ENCODE measurements around the gene NCDN. TPM values are rescaled to one million over a fixed set of nuclear protein-coding genes. Genes with fewer than 3 reads are reported as not detected.

NCDN gene
- total and polyA plus RNA-seq, 4 experiments from 2014 or later = 13.4 to 32.2 (median 24.1) TPM

DNA sequence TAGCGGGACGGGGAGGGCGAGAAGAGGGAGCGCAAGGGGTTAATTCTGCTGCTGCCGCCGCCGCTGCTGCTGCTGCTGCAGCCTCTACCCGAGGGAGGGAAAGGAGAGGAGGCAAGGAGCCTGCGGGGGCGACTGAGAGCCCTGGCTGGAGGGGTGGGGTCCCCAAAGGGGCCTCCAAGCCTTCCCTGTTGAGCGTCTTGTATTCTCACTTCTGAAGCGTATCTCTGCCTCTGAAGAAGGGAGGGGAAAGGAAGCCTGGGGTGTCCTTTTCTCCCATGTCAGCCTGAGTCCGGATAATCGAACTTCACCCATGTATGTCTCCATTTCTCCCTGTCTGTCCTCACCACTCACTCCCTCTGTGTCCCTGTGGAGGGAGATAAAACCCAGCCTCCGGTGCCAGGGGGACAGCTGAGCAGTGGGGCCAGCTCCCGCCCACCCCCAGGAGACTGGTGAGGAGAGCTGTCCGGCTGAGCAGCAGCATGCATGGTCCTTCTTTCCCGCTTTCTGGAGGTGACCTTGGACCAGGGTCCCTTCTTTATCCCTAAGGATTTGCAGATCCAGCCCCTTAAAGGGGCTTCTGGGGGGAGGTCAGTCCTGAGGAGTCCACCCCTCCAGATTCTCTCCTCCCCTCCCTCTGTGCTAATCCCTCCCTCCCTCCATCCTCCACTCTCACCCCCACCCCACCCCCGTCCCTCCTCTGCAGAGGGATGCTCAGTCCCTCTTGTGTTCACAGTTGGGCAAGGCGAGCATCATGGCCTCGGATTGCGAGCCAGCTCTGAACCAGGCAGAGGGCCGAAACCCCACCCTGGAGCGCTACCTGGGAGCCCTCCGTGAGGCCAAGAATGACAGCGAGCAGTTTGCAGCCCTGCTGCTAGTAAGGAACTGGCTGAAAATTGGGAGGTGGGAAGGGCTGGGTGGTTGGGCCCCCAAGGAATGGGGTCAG is 1.0 kb downstream of the NCDN start:
- Histone ChIP-seq H3K4me3 (ENCODE audit: low read length in 2 of 2) (peak overlapping the region; percentile 92 to 100), H3K9me3 (ENCODE audit: control insufficient read depth in 1 of 2, low read length in 2 of 2) (no peaks in the 10 kb centered on the region), H3K36me3 (ENCODE audit: insufficient read depth, low read length) (peaks cover 7% of the 10 kb centered on the region), H3K4me1 (ENCODE audit: insufficient read depth, low read length) (peaks cover 48% of the 10 kb centered on the region), H3K27me3 (ENCODE audit: insufficient read depth, low read length) (no peaks in the 10 kb centered on the region), H3K27ac (ENCODE audit: low read depth, low read length) (peak overlapping the region; percentile 70)
- DNase-seq = peak in 1 of 5 donors; percentile 27
- H3K9me3 Mint-ChIP-seq = no peaks in the 10 kb centered on the region
- CTCF ChIA-PET (ENCODE audit: partially characterized antibody) = interaction anchor here (1.5 to 5.3 kb wide), 4 partner anchors 9 to 169 kb away, joined by 7 to 69 read pairs (median 20); no protein-coding TSS in a partner anchor
- peaks cover 33 to 73% (median 43%) of the 10 kb centered on the region in 4 donors for H3K4me1 Mint-ChIP-seq
- intact Hi-C loops (cut with micrococcal nuclease) = loop anchor here (5.0 kb wide), 2 partner anchors 51 to 366 kb away; partner anchors contain the start of gene SFPQ
- no peaks in the 10 kb centered on the region for H3K27me3 Mint-ChIP-seq
- peak overlapping the region; percentile 94 to 99 (median 97) for H3K4me3 Mint-ChIP-seq
- H3K27ac Mint-ChIP-seq = peak overlapping the region; percentile 95 to 100 (median 96)
- H3K36me3 Mint-ChIP-seq = peaks cover under 1 to 49% of the 10 kb centered on the region in 2 donors
- POLR2A ChIA-PET (ENCODE audit: partially characterized antibody) = interaction anchor here (0.9 to 2.6 kb wide), 11 partner anchors 9 to 372 kb away, joined by 3 to 39 read pairs (median 6); partner anchors contain the start of genes AGO3 and TFAP2E

DNA sequence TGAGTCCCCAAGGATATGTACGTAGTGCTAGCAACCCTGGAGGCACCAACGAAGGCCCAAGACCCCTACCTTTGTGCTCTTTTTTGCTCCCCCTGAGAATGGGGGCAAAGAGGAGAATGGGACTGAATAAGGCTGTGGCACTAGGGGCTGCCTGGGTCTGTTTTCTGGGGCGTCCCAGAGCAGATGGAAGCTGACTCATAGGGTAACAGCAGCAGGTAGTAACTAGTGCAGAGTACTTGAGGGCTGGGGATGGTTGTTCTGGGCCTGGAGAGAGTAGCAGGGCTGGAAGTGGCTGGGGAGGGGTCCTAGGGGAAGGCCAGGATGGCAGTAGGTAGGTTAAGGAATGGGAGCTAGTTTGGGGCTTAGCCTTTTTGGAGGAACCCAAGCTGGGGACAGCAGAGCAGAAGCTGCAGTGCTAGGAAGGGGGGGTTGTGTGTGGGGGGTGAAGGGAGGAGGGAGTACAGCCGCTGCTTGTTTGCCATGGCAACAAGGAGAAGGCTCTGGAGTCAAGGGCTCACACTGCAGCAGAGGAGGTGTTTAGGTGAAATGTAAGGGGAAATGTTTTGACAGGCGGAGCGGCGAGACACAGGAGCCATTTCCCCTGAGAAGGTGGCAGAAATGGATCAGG is 1.8 kb downstream of the NCDN start:
- intact Hi-C loops (cut with micrococcal nuclease) = loop anchor here (5.0 kb wide), 2 partner anchors 52 to 367 kb away; partner anchors contain the start of gene SFPQ
- ChIA-PET POLR2A (ENCODE audit: partially characterized antibody) (interaction anchor here (0.9 to 2.1 kb wide), 4 partner anchors 9 to 110 kb away, joined by 3 to 8 read pairs (median 4); no protein-coding TSS in a partner anchor), CTCF (ENCODE audit: partially characterized antibody) (interaction anchor here (0.5 to 5.3 kb wide), 4 partner anchors 8 to 209 kb away, joined by 3 to 69 read pairs (median 16); no protein-coding TSS in a partner anchor)
- peak overlapping the region; percentile 36 to 73 (median 62) for H3K4me3 Mint-ChIP-seq
- H3K4me3 ChIP-seq (ENCODE audit: low read length in 2 of 2) = no peak overlapping the region
- H3K36me3 ChIP-seq (ENCODE audit: insufficient read depth, low read length) = peaks cover 7% of the 10 kb centered on the region
- peaks cover 33 to 71% (median 41%) of the 10 kb centered on the region in 4 donors for H3K4me1 Mint-ChIP-seq
- H3K9me3 ChIP-seq (ENCODE audit: control insufficient read depth in 1 of 2, low read length in 2 of 2) = no peaks in the 10 kb centered on the region
- H3K4me1 ChIP-seq (ENCODE audit: insufficient read depth, low read length) = peaks cover 40% of the 10 kb centered on the region
- H3K27ac ChIP-seq (ENCODE audit: low read depth, low read length) = peak overlapping the region; percentile 70
- no peaks in the 10 kb centered on the region for H3K9me3 Mint-ChIP-seq
- H3K27ac Mint-ChIP-seq = peak overlapping the region; percentile 82 to 100 (median 94)
- H3K27me3 ChIP-seq (ENCODE audit: insufficient read depth, low read length) = no peaks in the 10 kb centered on the region
- DNase-seq = peak in 4 of 5 donors; percentile 40 to 71 (median 43)
- peaks cover under 1 to 47% of the 10 kb centered on the region in 2 donors for H3K36me3 Mint-ChIP-seq
- no peaks in the 10 kb centered on the region for H3K27me3 Mint-ChIP-seq

DNA sequence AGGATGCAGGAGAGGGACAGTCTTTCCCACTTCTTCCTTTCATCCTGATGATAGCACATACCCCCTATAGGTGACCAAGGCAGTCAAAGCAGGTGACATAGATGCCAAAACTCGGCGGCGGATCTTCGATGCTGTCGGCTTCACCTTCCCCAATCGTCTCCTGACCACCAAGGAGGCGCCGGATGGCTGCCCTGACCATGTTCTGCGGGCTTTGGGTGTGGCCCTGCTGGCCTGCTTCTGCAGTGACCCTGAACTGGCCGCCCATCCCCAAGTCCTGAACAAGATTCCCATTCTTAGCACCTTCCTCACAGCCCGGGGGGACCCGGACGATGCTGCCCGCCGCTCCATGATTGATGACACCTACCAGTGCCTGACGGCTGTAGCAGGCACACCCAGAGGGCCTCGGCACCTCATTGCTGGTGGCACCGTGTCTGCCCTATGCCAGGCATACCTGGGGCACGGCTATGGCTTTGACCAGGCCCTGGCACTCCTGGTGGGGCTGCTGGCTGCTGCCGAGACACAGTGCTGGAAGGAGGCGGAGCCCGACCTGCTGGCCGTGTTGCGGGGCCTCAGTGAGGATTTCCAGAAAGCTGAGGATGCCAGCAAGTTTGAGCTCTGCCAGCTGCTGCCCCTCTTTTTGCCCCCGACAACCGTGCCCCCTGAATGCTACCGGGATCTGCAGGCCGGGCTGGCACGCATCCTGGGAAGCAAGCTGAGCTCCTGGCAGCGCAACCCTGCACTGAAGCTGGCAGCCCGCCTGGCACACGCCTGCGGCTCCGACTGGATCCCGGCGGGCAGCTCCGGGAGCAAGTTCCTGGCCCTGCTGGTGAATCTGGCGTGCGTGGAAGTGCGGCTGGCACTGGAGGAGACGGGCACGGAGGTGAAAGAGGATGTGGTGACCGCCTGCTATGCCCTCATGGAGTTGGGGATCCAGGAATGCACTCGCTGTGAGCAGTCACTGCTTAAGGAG is 2.9 kb downstream of the NCDN start:
- Mint-ChIP-seq H3K27me3 (no peaks in the 10 kb centered on the region), H3K4me1 (peaks cover 27 to 65% (median 35%) of the 10 kb centered on the region in 4 donors), H3K9me3 (no peaks in the 10 kb centered on the region), H3K27ac (peak overlapping the region; percentile 82 to 100 (median 94)), H3K4me3 (peak overlapping the region in 2 of 8 donors; percentile 58 to 61), H3K36me3 (peaks cover 5 to 47% of the 10 kb centered on the region in 2 donors)
- DNase-seq = no peak
- Histone ChIP-seq H3K27me3 (ENCODE audit: insufficient read depth, low read length) (no peaks in the 10 kb centered on the region), H3K4me1 (ENCODE audit: insufficient read depth, low read length) (peaks cover 29% of the 10 kb centered on the region), H3K27ac (ENCODE audit: low read depth, low read length) (no peak overlapping the region), H3K9me3 (ENCODE audit: control insufficient read depth in 1 of 2, low read length in 2 of 2) (no peaks in the 10 kb centered on the region), H3K36me3 (ENCODE audit: insufficient read depth, low read length) (peaks cover 7% of the 10 kb centered on the region), H3K4me3 (ENCODE audit: low read length in 2 of 2) (no peak overlapping the region)
- ChIA-PET POLR2A (ENCODE audit: partially characterized antibody) (interaction anchor here (1.2 to 2.1 kb wide), 3 partner anchors 11 to 55 kb away, joined by 3 to 8 read pairs (median 4); no protein-coding TSS in a partner anchor), CTCF (ENCODE audit: partially characterized antibody) (interaction anchor here (0.6 to 5.3 kb wide), 7 partner anchors 7 to 220 kb away, joined by 3 to 69 read pairs (median 4); no protein-coding TSS in a partner anchor)
- intact Hi-C loops (cut with micrococcal nuclease) = loop anchor here (10.0 kb wide), 1 partner anchor 84 kb away; the partner anchor contains the start of gene PSMB2

- Histone ChIP-seq H3K9me3 (ENCODE audit: control insufficient read depth in 1 of 2, low read length in 2 of 2) (no peaks in the 10 kb centered on the region), H3K27me3 (ENCODE audit: insufficient read depth, low read length) (no peaks in the 10 kb centered on the region), H3K36me3 (ENCODE audit: insufficient read depth, low read length) (peaks cover 7% of the 10 kb centered on the region), H3K4me1 (ENCODE audit: insufficient read depth, low read length) (peaks cover 20% of the 10 kb centered on the region), H3K4me3 (ENCODE audit: low read length in 2 of 2) (no peak overlapping the region), H3K27ac (ENCODE audit: low read depth, low read length) (no peak overlapping the region)
- H3K4me1 Mint-ChIP-seq = peaks cover 18 to 56% (median 26%) of the 10 kb centered on the region in 4 donors
- no peaks in the 10 kb centered on the region for H3K9me3 Mint-ChIP-seq
- peak overlapping the region in 2 of 8 donors; percentile 8 to 40 for H3K4me3 Mint-ChIP-seq
- H3K27ac Mint-ChIP-seq = peak overlapping the region; percentile 6 to 72 (median 50)
- ChIA-PET POLR2A (ENCODE audit: partially characterized antibody) (interaction anchor here (0.7 to 1.8 kb wide), 4 partner anchors 16 to 208 kb away, joined by 3 to 8 read pairs (median 4); partner anchors contain the start of gene CLSPN), CTCF (ENCODE audit: partially characterized antibody) (interaction anchor here (0.8 to 5.2 kb wide), 8 partner anchors 22 to 359 kb away, joined by 3 to 69 read pairs (median 4); no protein-coding TSS in a partner anchor)
- DNase-seq = no peak
- H3K36me3 Mint-ChIP-seq = peaks cover 5 to 46% of the 10 kb centered on the region in 2 donors
- no peaks in the 10 kb centered on the region for H3K27me3 Mint-ChIP-seq
- intact Hi-C loops (cut with micrococcal nuclease) = loop anchor here (10.0 kb wide), 1 partner anchor 83 kb away; the partner anchor contains the start of gene PSMB2
These were observed 3.8 kb downstream of the NCDN start for GRCh38 chr1:35561297-35561971.

DNA sequence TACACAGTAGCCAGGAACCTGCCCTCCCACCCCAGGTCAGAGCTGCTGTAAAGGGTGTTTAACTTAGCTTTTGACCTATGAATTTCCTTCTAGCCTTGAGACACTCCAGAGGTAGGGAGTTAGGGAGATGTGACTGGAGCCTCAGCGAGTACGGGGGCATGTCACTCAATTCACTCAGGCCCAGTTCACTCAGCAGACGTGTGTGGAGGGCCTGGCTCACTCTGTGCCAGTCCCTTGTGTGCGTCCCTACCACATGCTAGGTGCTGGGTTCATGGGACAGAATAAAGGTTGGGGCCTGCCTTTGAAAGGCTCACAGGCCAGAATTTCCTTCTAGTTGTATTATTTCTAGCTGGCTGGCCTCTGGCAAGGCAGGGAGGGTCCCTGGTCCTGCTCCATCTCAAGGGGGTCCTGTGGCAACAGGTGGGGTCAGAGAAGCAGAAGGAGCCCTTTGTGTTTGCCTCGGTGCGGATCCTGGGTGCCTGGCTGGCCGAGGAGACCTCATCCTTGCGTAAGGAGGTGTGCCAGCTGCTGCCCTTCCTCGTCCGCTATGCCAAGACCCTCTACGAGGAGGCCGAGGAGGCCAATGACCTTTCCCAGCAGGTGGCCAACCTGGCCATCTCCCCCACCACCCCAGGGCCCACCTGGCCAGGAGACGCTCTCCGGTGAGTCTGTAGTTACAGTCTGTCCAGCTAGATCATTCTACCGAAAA is 4.5 kb downstream of the NCDN start:
- no peaks in the 10 kb centered on the region for H3K9me3 Mint-ChIP-seq
- peaks cover 15 to 52% (median 23%) of the 10 kb centered on the region in 4 donors for H3K4me1 Mint-ChIP-seq
- peak overlapping the region in 5 of 7 donors; percentile 13 to 74 (median 50) for H3K27ac Mint-ChIP-seq
- H3K4me1 ChIP-seq (ENCODE audit: insufficient read depth, low read length) = peaks cover 17% of the 10 kb centered on the region
- H3K4me3 Mint-ChIP-seq = no peak overlapping the region
- DNase-seq = no peak
- ChIA-PET CTCF (ENCODE audit: partially characterized antibody) (interaction anchor here (0.8 to 5.2 kb wide), 7 partner anchors 23 to 360 kb away, joined by 3 to 69 read pairs (median 3); no protein-coding TSS in a partner anchor), POLR2A (ENCODE audit: partially characterized antibody) (interaction anchor here (0.7 to 1.8 kb wide), 5 partner anchors 16 to 207 kb away, joined by 3 to 8 read pairs (median 3); partner anchors contain the start of gene CLSPN)
- no peaks in the 10 kb centered on the region for H3K27me3 Mint-ChIP-seq
- H3K27me3 ChIP-seq (ENCODE audit: insufficient read depth, low read length) = no peaks in the 10 kb centered on the region
- H3K27ac ChIP-seq (ENCODE audit: low read depth, low read length) = no peak overlapping the region
- intact Hi-C loops (cut with micrococcal nuclease) = loop anchor here (10.0 kb wide), 1 partner anchor 83 kb away; the partner anchor contains the start of gene PSMB2
- H3K36me3 ChIP-seq (ENCODE audit: insufficient read depth, low read length) = peaks cover 7% of the 10 kb centered on the region
- no peaks in the 10 kb centered on the region for H3K9me3 ChIP-seq (ENCODE audit: control insufficient read depth in 1 of 2, low read length in 2 of 2)
- H3K36me3 Mint-ChIP-seq = peaks cover 5 to 46% of the 10 kb centered on the region in 2 donors
- no peak overlapping the region for H3K4me3 ChIP-seq (ENCODE audit: low read length in 2 of 2)

All from CD4-positive, alpha-beta memory T cell (primary cell).